ENCODE measurements around the gene CCDC137.

CCDC137 gene

DNA sequence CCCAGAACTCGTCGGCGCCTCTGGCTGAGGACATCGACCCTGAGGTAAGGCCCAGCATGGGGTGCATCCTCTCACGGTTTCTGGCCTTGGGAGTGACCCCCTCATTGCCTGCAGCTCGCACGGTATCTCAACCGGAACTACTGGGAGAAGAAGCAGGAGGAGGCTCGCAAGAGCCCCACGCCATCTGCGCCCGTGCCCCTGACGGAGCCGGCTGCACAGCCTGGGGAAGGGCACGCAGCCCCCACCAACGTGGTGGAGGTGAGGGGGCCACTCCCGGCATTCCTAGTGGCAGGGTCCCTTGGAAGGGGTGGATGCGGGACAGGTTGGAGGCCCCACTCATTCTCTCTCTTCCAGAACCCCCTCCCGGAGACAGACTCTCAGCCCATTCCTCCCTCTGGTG is 28.3 kb downstream of the CCDC137 start:
- TF ChIP-seq CTCF (IDR thresholded peaks at IDR 0.05; ENCODE audit: insufficient read depth, low read length): no peak
- TF ChIP-seq GABPA (IDR thresholded peaks at IDR 0.05; ENCODE audit: low read depth): no peak
- no peak for TF ChIP-seq POLR2AphosphoS5 (IDR thresholded peaks at IDR 0.05; ENCODE audit: low read depth)
- TF ChIP-seq SPI1 (IDR thresholded peaks at IDR 0.05; ENCODE audit: borderline replicate concordance, low read depth): no peak
- no peak for TF ChIP-seq REST (IDR thresholded peaks at IDR 0.05; ENCODE audit: insufficient replicate concordance, low read depth)
- no peak overlapping the region for H3K27ac ChIP-seq (replicated peaks)
- no peak for DNase-seq (ENCODE audit: low read depth in 1 of 2, low spot score in 1 of 2)
- H3K27me3 ChIP-seq (ENCODE audit: insufficient read depth, poor library complexity, severe bottlenecking): no peaks in the 10 kb centered on the region
- H3K4me3 ChIP-seq (replicated peaks; ENCODE audit: insufficient read depth, low read length): no peak overlapping the region

GRCh38 chr17:81695211-81695610 is 28.7 kb downstream of the CCDC137 start:
- no peak for TF ChIP-seq REST (IDR thresholded peaks at IDR 0.05; ENCODE audit: insufficient replicate concordance, low read depth)
- no peak for TF ChIP-seq GABPA (IDR thresholded peaks at IDR 0.05; ENCODE audit: low read depth)
- no peak for TF ChIP-seq POLR2AphosphoS5 (IDR thresholded peaks at IDR 0.05; ENCODE audit: low read depth)
- no peak for TF ChIP-seq SPI1 (IDR thresholded peaks at IDR 0.05; ENCODE audit: borderline replicate concordance, low read depth)
- TF ChIP-seq CTCF (IDR thresholded peaks at IDR 0.05; ENCODE audit: insufficient read depth, low read length): no peak
- Histone ChIP-seq H3K4me3 (replicated peaks; ENCODE audit: insufficient read depth, low read length) (no peak overlapping the region), H3K27ac (replicated peaks) (no peak overlapping the region), H3K27me3 (ENCODE audit: insufficient read depth, poor library complexity, severe bottlenecking) (no peaks in the 10 kb centered on the region)
- no peak for DNase-seq (ENCODE audit: low read depth in 1 of 2, low spot score in 1 of 2)

DNA sequence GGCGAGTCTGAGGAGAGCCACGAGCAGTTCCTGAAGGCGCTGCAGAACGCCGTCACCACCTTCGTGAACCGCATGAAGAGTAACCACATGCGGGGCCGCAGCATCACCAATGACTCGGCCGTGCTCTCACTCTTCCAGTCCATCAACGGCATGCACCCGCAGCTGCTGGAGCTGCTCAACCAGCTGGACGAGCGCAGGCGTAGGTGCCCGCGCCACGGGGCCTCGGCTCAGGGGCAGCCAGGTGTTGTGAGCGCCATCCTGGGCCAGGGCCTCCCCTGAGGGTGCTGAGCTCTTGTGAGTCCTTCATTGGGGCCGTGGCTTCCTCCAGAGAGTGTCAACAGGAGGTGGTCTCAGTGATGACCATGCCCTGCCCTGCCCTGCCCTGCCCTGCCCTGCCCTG is 29.3 kb downstream of the CCDC137 start:
- TF ChIP-seq POLR2AphosphoS5 (IDR thresholded peaks at IDR 0.05; ENCODE audit: low read depth) (no peak; the same call in 1 of the 2 replicates), GABPA (IDR thresholded peaks at IDR 0.05; ENCODE audit: low read depth) (no peak), CTCF (IDR thresholded peaks at IDR 0.05; ENCODE audit: insufficient read depth, low read length) (no peak), SPI1 (IDR thresholded peaks at IDR 0.05; ENCODE audit: borderline replicate concordance, low read depth) (no peak), REST (IDR thresholded peaks at IDR 0.05; ENCODE audit: insufficient replicate concordance, low read depth) (no peak)
- H3K4me3 ChIP-seq (replicated peaks; ENCODE audit: insufficient read depth, low read length): no peak overlapping the region
- no peaks in the 10 kb centered on the region for H3K27me3 ChIP-seq (ENCODE audit: insufficient read depth, poor library complexity, severe bottlenecking)
- no peak overlapping the region for H3K27ac ChIP-seq (replicated peaks)
- DNase-seq (ENCODE audit: low read depth in 1 of 2, low spot score in 1 of 2): no peak
